ENCODE measurements around the gene ZCCHC7.

DNA sequence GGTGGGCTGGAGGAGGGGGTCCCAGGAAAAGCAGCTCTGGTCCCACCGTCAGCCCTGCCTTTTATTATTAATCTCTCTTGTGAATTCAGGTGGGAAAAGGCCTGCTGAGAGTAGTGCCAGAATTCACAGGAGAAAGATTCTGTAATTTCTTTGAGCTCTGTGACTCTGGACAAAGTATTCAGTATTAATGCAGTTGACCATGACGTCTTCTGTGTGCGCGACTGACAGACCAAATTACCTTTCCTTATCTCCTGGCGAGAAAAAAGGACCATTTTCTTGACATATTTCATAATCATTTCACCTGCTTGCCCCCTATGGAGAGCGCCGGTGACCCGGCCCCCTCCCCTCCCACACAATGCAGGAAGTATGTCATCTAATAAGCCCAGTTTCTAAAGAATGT lies 275.3 kb downstream of the ZCCHC7 start:
- TF ChIP-seq POLR2A (IDR thresholded peaks at IDR 0.05), result no peak
- TF ChIP-seq, protein P1, sequence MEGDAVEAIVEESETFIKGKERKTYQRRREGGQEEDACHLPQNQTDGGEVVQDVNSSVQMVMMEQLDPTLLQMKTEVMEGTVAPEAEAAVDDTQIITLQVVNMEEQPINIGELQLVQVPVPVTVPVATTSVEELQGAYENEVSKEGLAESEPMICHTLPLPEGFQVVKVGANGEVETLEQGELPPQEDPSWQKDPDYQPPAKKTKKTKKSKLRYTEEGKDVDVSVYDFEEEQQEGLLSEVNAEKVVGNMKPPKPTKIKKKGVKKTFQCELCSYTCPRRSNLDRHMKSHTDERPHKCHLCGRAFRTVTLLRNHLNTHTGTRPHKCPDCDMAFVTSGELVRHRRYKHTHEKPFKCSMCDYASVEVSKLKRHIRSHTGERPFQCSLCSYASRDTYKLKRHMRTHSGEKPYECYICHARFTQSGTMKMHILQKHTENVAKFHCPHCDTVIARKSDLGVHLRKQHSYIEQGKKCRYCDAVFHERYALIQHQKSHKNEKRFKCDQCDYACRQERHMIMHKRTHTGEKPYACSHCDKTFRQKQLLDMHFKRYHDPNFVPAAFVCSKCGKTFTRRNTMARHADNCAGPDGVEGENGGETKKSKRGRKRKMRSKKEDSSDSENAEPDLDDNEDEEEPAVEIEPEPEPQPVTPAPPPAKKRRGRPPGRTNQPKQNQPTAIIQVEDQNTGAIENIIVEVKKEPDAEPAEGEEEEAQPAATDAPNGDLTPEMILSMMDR (IDR thresholded peaks at IDR 0.05), result no peak

Data from thyroid gland (tissue), 4 donors.